Measurements from ENCODE around the gene COPS4. TPM values are rescaled to one million over a fixed set of nuclear protein-coding genes. Genes with fewer than 3 reads are reported as not detected.
"Not testable (repeated sequence)": the region's sequence is repeated elsewhere in the genome, so short reads cannot be mapped to it uniquely, and the experiment has no call there.

The COPS4 gene
- total RNA-seq, 1 donor from 2014 or later: 34.4 TPM

GRCh38 chr4:83029688-83030087 is 5.3 kb upstream of the COPS4 start:
- Mint-ChIP-seq H3K27ac (no peak overlapping the region), H3K36me3 (no peaks in the 10 kb centered on the region), H3K27me3 (peaks cover 38% of the 10 kb centered on the region), H3K4me3 (no peak overlapping the region), H3K4me1 (ENCODE audit: unreplicated experiment) (no peaks in the 10 kb centered on the region), H3K9me3 (peaks cover 9% of the 10 kb centered on the region)
- no peak for DNase-seq (ENCODE audit: extremely low spot score, unreplicated experiment)
- TF ChIP-seq CTCF (conservative IDR thresholded peaks at IDR 0.05): no peak

GRCh38 chr4:83036991-83037665 is 2.1 kb downstream of the COPS4 start:
- Mint-ChIP-seq H3K27me3 (no peaks in the 10 kb centered on the region), H3K4me1 (ENCODE audit: unreplicated experiment) (peaks cover 7% of the 10 kb centered on the region), H3K27ac (no peak overlapping the region), H3K9me3 (no peaks in the 10 kb centered on the region), H3K4me3 (peak overlapping the region; percentile 100), H3K36me3 (no peaks in the 10 kb centered on the region)
- TF ChIP-seq CTCF (conservative IDR thresholded peaks at IDR 0.05): no peak
- no peak for DNase-seq (ENCODE audit: extremely low spot score, unreplicated experiment)

GRCh38 chr4:83040269-83040668 is 5.3 kb downstream of the COPS4 start:
- TF ChIP-seq CTCF (conservative IDR thresholded peaks at IDR 0.05): peak; percentile 44
- no peak overlapping the region for H3K27ac Mint-ChIP-seq
- H3K27me3 Mint-ChIP-seq: no peaks in the 10 kb centered on the region
- no peak for DNase-seq (ENCODE audit: extremely low spot score, unreplicated experiment)
- H3K36me3 Mint-ChIP-seq: no peaks in the 10 kb centered on the region
- peaks cover 7% of the 10 kb centered on the region for H3K4me1 Mint-ChIP-seq (ENCODE audit: unreplicated experiment)
- H3K9me3 Mint-ChIP-seq: no peaks in the 10 kb centered on the region
- no peak overlapping the region for H3K4me3 Mint-ChIP-seq

- not testable (repeated sequence) for DNase-seq (ENCODE audit: extremely low spot score, unreplicated experiment); H3K4me3 Mint-ChIP-seq; H3K36me3 Mint-ChIP-seq; H3K27ac Mint-ChIP-seq; H3K4me1 Mint-ChIP-seq (ENCODE audit: unreplicated experiment); H3K9me3 Mint-ChIP-seq; H3K27me3 Mint-ChIP-seq
These were observed 8.2 kb downstream of the COPS4 start for GRCh38 chr4:83043157-83043556.

- DNase-seq (ENCODE audit: extremely low spot score, unreplicated experiment): no peak
- H3K36me3 Mint-ChIP-seq: no peaks in the 10 kb centered on the region
- no peak for TF ChIP-seq CTCF (conservative IDR thresholded peaks at IDR 0.05)
- H3K4me1 Mint-ChIP-seq (ENCODE audit: unreplicated experiment): no peaks in the 10 kb centered on the region
- H3K27ac Mint-ChIP-seq: no peak overlapping the region
- no peaks in the 10 kb centered on the region for H3K27me3 Mint-ChIP-seq
- H3K4me3 Mint-ChIP-seq: no peak overlapping the region
- no peaks in the 10 kb centered on the region for H3K9me3 Mint-ChIP-seq
These were observed 8.9 kb downstream of the COPS4 start for GRCh38 chr4:83043801-83044407.

- no peak overlapping the region for H3K4me3 Mint-ChIP-seq
- no peak overlapping the region for H3K27ac Mint-ChIP-seq
- DNase-seq (ENCODE audit: extremely low spot score, unreplicated experiment): no peak
- no peak for TF ChIP-seq CTCF (conservative IDR thresholded peaks at IDR 0.05)
- H3K4me1 Mint-ChIP-seq (ENCODE audit: unreplicated experiment): no peaks in the 10 kb centered on the region
- no peaks in the 10 kb centered on the region for H3K27me3 Mint-ChIP-seq
- no peaks in the 10 kb centered on the region for H3K9me3 Mint-ChIP-seq
- H3K36me3 Mint-ChIP-seq: peaks cover 16% of the 10 kb centered on the region
These were observed 11.9 kb downstream of the COPS4 start for GRCh38 chr4:83046693-83047473.

GRCh38 chr4:83048781-83049180 is 13.8 kb downstream of the COPS4 start:
- H3K4me3 Mint-ChIP-seq; H3K4me1 Mint-ChIP-seq (ENCODE audit: unreplicated experiment); H3K27ac Mint-ChIP-seq; DNase-seq (ENCODE audit: extremely low spot score, unreplicated experiment); H3K27me3 Mint-ChIP-seq; H3K9me3 Mint-ChIP-seq: not testable (repeated sequence)
- peaks cover 29% of the 10 kb centered on the region for H3K36me3 Mint-ChIP-seq

All from type B pancreatic cell (in vitro differentiated cells).